Karpas-422 (cell line): ENCODE measurements around the gene TAF15. TPM values are rescaled to one million over a fixed set of nuclear protein-coding genes. Genes with fewer than 3 reads are reported as not detected.

ENCODE experiments used
- DNase-seq: peaks from one replicate; pipeline ENCODE4 v3.0.0-alpha.2; 2015
- H2AFZ ChIP-seq: fragments of 200-600 bp; sonication (generic); 2 replicates; pipeline ENCODE4 v1.6.1; 2014; ENCODE audit warnings: antibody characterized with exemption, low read length, mixed read lengths
- H3K27ac ChIP-seq: fragments of 200-600 bp; sonication (generic); 2 replicates; pipeline ENCODE4 v1.5.1; 2014; ENCODE audit warnings: mild to moderate bottlenecking, low read length, moderate library complexity
- H3K27me3 ChIP-seq: fragments of 200-600 bp; sonication (generic); 2 replicates; pipeline ENCODE4 v1.6.1; 2014; ENCODE audit warnings: low read length, mixed read lengths
- H3K36me3 ChIP-seq: fragments of 200-600 bp; sonication (generic); 2 replicates; pipeline ENCODE4 v1.6.1; 2014; ENCODE audit warnings: low read length, mixed read lengths; ENCODE audit not compliant: insufficient read depth
- H3K4me1 ChIP-seq: fragments of 200-600 bp; sonication (generic); 2 replicates; pipeline ENCODE4 v1.6.1; 2014; ENCODE audit warnings: mild to moderate bottlenecking, low read length, mixed read lengths
- H3K4me2 ChIP-seq: fragments of 200-600 bp; sonication (generic); 2 replicates; pipeline ENCODE4 v1.6.1; 2014; ENCODE audit warnings: low read length, low read depth, mild to moderate bottlenecking; ENCODE audit not compliant: poor library complexity, severe bottlenecking
- H3K4me3 ChIP-seq: fragments of 200-600 bp; sonication (generic); 2 replicates; pipeline ENCODE4 v1.5.1; 2014; ENCODE audit warnings: mild to moderate bottlenecking, antibody characterized with exemption, low read length, mixed read lengths
- H3K79me2 ChIP-seq: fragments of 200-600 bp; sonication (generic); 2 replicates; pipeline ENCODE4 v1.6.1; 2014; ENCODE audit warnings: mild to moderate bottlenecking, low read length, mixed read lengths
- H3K9ac ChIP-seq: fragments of 200-600 bp; sonication (generic); 2 replicates; pipeline ENCODE4 v1.6.0; 2014; ENCODE audit warnings: low read length
- H3K9me2 ChIP-seq: fragments of 200-600 bp; sonication (generic), shearing (Covaris generic); replicated peaks from 2 replicates; pipeline ENCODE4 v1.6.0; 2014; ENCODE audit warnings: mild to moderate bottlenecking, low read length, moderate library complexity; ENCODE audit not compliant: insufficient read depth
- H3K9me3 ChIP-seq: fragments of 300-700, 200-600 bp; sonication (generic); 2 replicates; pipeline ENCODE4 v1.6.1; 2014; ENCODE audit warnings: low read length, mixed read lengths
- H4K20me1 ChIP-seq: fragments of 200-600 bp; sonication (generic); 2 replicates; pipeline ENCODE4 v1.6.1; 2014; ENCODE audit warnings: mild to moderate bottlenecking, antibody characterized with exemption, low read length, low read depth; ENCODE audit not compliant: insufficient read depth
- total RNA-seq: library from RNA; depleted of rRNA; stranded (reverse); fragments of >200 nt; shearing (Covaris generic); gene quantifications from 2 replicates; pipeline ENCODE4 v1.2.3, GENCODE V29; 2014; ENCODE audit warnings: low replicate concordance

The TAF15 gene
- total RNA-seq, 1 experiment from 2014 or later = 90.7 TPM

GRCh38 chr17:35875800-35876139, 66.5 kb downstream of the TAF15 start:
- Histone ChIP-seq H3K4me3 (no peak overlapping the region), H3K4me1 (no peaks in the 10 kb centered on the region)

GRCh38 chr17:35876534-35876933, 67.2 kb downstream of the TAF15 start:
- Histone ChIP-seq H2AFZ (no peak overlapping the region), H3K9me2 (no peaks in the 10 kb centered on the region), H3K79me2 (no peaks in the 10 kb centered on the region), H3K27ac (no peak overlapping the region), H3K4me3 (no peak overlapping the region), H3K4me2 (no peak overlapping the region), H3K4me1 (no peaks in the 10 kb centered on the region), H3K9ac (no peak overlapping the region), H4K20me1 (no peaks in the 10 kb centered on the region), H3K9me3 (no peaks in the 10 kb centered on the region), H3K36me3 (no peaks in the 10 kb centered on the region), H3K27me3 (no peaks in the 10 kb centered on the region)
- no peak for DNase-seq

More at GRCh38 chr17:35875800-35876139, 66.5 kb downstream of the TAF15 start:
- Histone ChIP-seq H3K36me3 (no peaks in the 10 kb centered on the region), H4K20me1 (no peaks in the 10 kb centered on the region), H3K9me3 (no peaks in the 10 kb centered on the region), H2AFZ (no peak overlapping the region), H3K9me2 (no peaks in the 10 kb centered on the region), H3K27me3 (no peaks in the 10 kb centered on the region), H3K27ac (no peak overlapping the region), H3K9ac (no peak overlapping the region), H3K4me2 (no peak overlapping the region), H3K79me2 (no peaks in the 10 kb centered on the region)
- no peak for DNase-seq

- Histone ChIP-seq H3K27ac (no peak overlapping the region), H3K4me3 (no peak overlapping the region)
These were observed 68.2 kb downstream of the TAF15 start for GRCh38 chr17:35877345-35878029.

GRCh38 chr17:35878361-35878760, 69.1 kb downstream of the TAF15 start:
- no peaks in the 10 kb centered on the region for H3K4me1 ChIP-seq
- H3K79me2 ChIP-seq = no peaks in the 10 kb centered on the region
- no peaks in the 10 kb centered on the region for H3K9me3 ChIP-seq
- H3K9ac ChIP-seq = no peak overlapping the region
- no peaks in the 10 kb centered on the region for H3K36me3 ChIP-seq
- no peaks in the 10 kb centered on the region for H3K27me3 ChIP-seq
- DNase-seq = no peak
- no peaks in the 10 kb centered on the region for H3K9me2 ChIP-seq
- H3K4me3 ChIP-seq = no peak overlapping the region
- H2AFZ ChIP-seq = no peak overlapping the region
- no peaks in the 10 kb centered on the region for H4K20me1 ChIP-seq
- no peak overlapping the region for H3K4me2 ChIP-seq
- H3K27ac ChIP-seq = no peak overlapping the region

More at GRCh38 chr17:35877345-35878029, 68.2 kb downstream of the TAF15 start:
- no peaks in the 10 kb centered on the region for H3K9me3 ChIP-seq
- H3K9ac ChIP-seq = no peak overlapping the region
- no peaks in the 10 kb centered on the region for H3K79me2 ChIP-seq
- H3K9me2 ChIP-seq = no peaks in the 10 kb centered on the region
- DNase-seq = no peak
- no peak overlapping the region for H2AFZ ChIP-seq
- H3K27me3 ChIP-seq = no peaks in the 10 kb centered on the region
- no peak overlapping the region for H3K4me2 ChIP-seq
- no peaks in the 10 kb centered on the region for H3K36me3 ChIP-seq
- H3K4me1 ChIP-seq = no peaks in the 10 kb centered on the region
- no peaks in the 10 kb centered on the region for H4K20me1 ChIP-seq

- Histone ChIP-seq H2AFZ (no peak within 1 kb of the TSS), H3K9me2 (no peaks in the 10 kb centered on the region), H4K20me1 (no peaks in the 10 kb centered on the region), H3K4me3 (no peak within 1 kb of the TSS), H3K27ac (no peak within 1 kb of the TSS), H3K27me3 (no peaks in the 10 kb centered on the region), H3K9ac (no peak within 1 kb of the TSS), H3K36me3 (no peaks in the 10 kb centered on the region), H3K9me3 (no peaks in the 10 kb centered on the region), H3K4me2 (no peak within 1 kb of the TSS), H3K4me1 (no peaks in the 10 kb centered on the region), H3K79me2 (no peaks in the 10 kb centered on the region)
- DNase-seq = no peak
These were observed 70.7 kb downstream of the TAF15 start, which contains the start of gene CCL5 for GRCh38 chr17:35879773-35880654. CCL5 (minus strand) TSS chr17:35880360.

GRCh38 chr17:35889241-35889640, 80.0 kb downstream of the TAF15 start:
- H3K9ac ChIP-seq = no peak overlapping the region
- H3K4me2 ChIP-seq = no peak overlapping the region
- no peaks in the 10 kb centered on the region for H3K27me3 ChIP-seq
- H3K4me1 ChIP-seq = no peaks in the 10 kb centered on the region
- no peaks in the 10 kb centered on the region for H3K9me3 ChIP-seq
- H3K9me2 ChIP-seq = no peaks in the 10 kb centered on the region
- no peaks in the 10 kb centered on the region for H3K79me2 ChIP-seq
- H3K4me3 ChIP-seq = no peak overlapping the region
- no peaks in the 10 kb centered on the region for H3K36me3 ChIP-seq
- DNase-seq = no peak
- no peak overlapping the region for H3K27ac ChIP-seq
- H2AFZ ChIP-seq = no peak overlapping the region
- no peaks in the 10 kb centered on the region for H4K20me1 ChIP-seq

GRCh38 chr17:35889818-35890773, 80.8 kb downstream of the TAF15 start:
- Histone ChIP-seq H2AFZ (no peak overlapping the region), H3K79me2 (no peaks in the 10 kb centered on the region), H3K27ac (no peak overlapping the region), H3K9me3 (no peaks in the 10 kb centered on the region), H4K20me1 (no peaks in the 10 kb centered on the region), H3K4me3 (no peak overlapping the region), H3K4me2 (no peak overlapping the region), H3K4me1 (no peaks in the 10 kb centered on the region), H3K27me3 (no peaks in the 10 kb centered on the region), H3K36me3 (no peaks in the 10 kb centered on the region), H3K9ac (no peak overlapping the region), H3K9me2 (no peaks in the 10 kb centered on the region)
- no peak for DNase-seq

GRCh38 chr17:35890774-35891155, 81.5 kb downstream of the TAF15 start:
- Histone ChIP-seq H3K4me2 (no peak overlapping the region), H3K79me2 (no peaks in the 10 kb centered on the region), H3K27me3 (no peaks in the 10 kb centered on the region), H3K27ac (no peak overlapping the region), H2AFZ (no peak overlapping the region), H3K9me3 (no peaks in the 10 kb centered on the region), H3K9ac (no peak overlapping the region), H3K36me3 (no peaks in the 10 kb centered on the region), H3K4me1 (no peaks in the 10 kb centered on the region), H4K20me1 (no peaks in the 10 kb centered on the region), H3K4me3 (no peak overlapping the region), H3K9me2 (no peaks in the 10 kb centered on the region)
- DNase-seq = no peak
